HCT116 (cell line): ENCODE measurements around the gene SLC25A45. TPM values are rescaled to one million over a fixed set of nuclear protein-coding genes. Genes with fewer than 3 reads are reported as not detected.

Experiments used
- ATAC-seq: fragments of 200-7000 bp; cut with Tn5 transposase; 2 replicates; pipeline ENCODE4 v1.9.1; 2020; ENCODE audit warnings: mild to moderate bottlenecking, moderate library complexity
- BruUV-seq: library from RNA; stranded (reverse); fragments of 400-500 nt; replicated peaks from 2 replicates; lab custom pipeline; 2021; lab: Mats Ljungman, UMichigan
- CTCF ChIA-PET: fragments of 300-600 bp; sonication (Branson Sonifier 250); formaldehyde crosslinking; loops from one replicate; lab custom pipeline; 2021; ENCODE audit warnings: antibody characterized with exemption; lab: Charles Lee
- POLR2A ChIA-PET: fragments of 300-600, 350-600 bp; sonication (Branson Sonifier 250); formaldehyde crosslinking; loops from one replicate; lab custom pipeline; 2021; ENCODE audit warnings: antibody characterized with exemption; lab: Charles Lee
- RAD21 ChIA-PET, 2 experiments: fragments of 300-600 bp; sonication (Branson Sonifier 250); formaldehyde crosslinking; loops; one replicate each; lab custom pipeline; 2023; ENCODE audit warnings: low total read pairs in 2 of 2; ENCODE audit not compliant: uncharacterized antibody in 2 of 2, unreplicated experiment in 2 of 2, low non-redundant PET in 1 of 2; lab: Charles Lee
- DNase-seq: peaks from one replicate; pipeline ENCODE4 v3.0.0-alpha.2; 2010; ENCODE audit warnings: low read depth, low spot score
- H2AFZ ChIP-seq: fragments of 200-600 bp; shearing (Covaris generic), sonication (generic); 2 replicates; pipeline ENCODE4 v1.6.1; 2017; ENCODE audit warnings: low read depth, mixed run types, mixed read lengths, antibody characterized with exemption, low read length; ENCODE audit not compliant: poor library complexity, severe bottlenecking
- H3K27ac ChIP-seq: 2 replicates; pipeline ENCODE4 v1.5.1; 2012; ENCODE audit warnings: low read depth, low read length
- H3K27me3 ChIP-seq: fragments of 200-600 bp; sonication (generic); 2 replicates; pipeline ENCODE4 v1.6.1; 2016; ENCODE audit warnings: mixed run types, low read length, mixed read lengths; ENCODE audit not compliant: insufficient read depth
- H3K36me3 ChIP-seq, 2 experiments: fragments of 200-500 bp in 1 of 2; fragments of 200-600 bp in 1 of 2; sonication (Bioruptor generic) in 1 of 2; sonication (generic) in 1 of 2; 2 replicates each; pipeline versions ENCODE4 v1.5.1 to v1.6.1; 2014 to 2016; ENCODE audit warnings: low read length in 2 of 2, inconsistent platforms in 1 of 2, mixed read lengths in 1 of 2, mixed run types in 1 of 2; ENCODE audit not compliant: insufficient read depth in 2 of 2, control insufficient read depth in 1 of 2
- H3K4me1 ChIP-seq, 2 experiments: fragments of 200-600 bp in 1 of 2; sonication (generic) in 1 of 2; 2 replicates each; pipeline versions ENCODE4 v1.5.1 to v1.6.1; 2012 to 2017; ENCODE audit warnings: low read length in 2 of 2, inconsistent platforms in 1 of 2, mild to moderate bottlenecking in 1 of 2, mixed read lengths in 1 of 2, mixed run types in 1 of 2, moderate library complexity in 1 of 2; ENCODE audit not compliant: insufficient read depth in 2 of 2, control insufficient read depth in 1 of 2
- H3K4me2 ChIP-seq: fragments of 200-600 bp; sonication (generic); 2 replicates; pipeline ENCODE4 v1.6.1; 2017; ENCODE audit warnings: mixed run types, low read length, mixed read lengths
- H3K4me3 ChIP-seq, 2 experiments: fragments of 200-600 bp in 1 of 2; sonication (generic) in 1 of 2; replicated peaks in 1 of 2; 2 replicates each; pipeline ENCODE4 v1.5.1; 2011 to 2016; ENCODE audit warnings: low read length in 2 of 2, control low read depth in 1 of 2, low read depth in 1 of 2, mild to moderate bottlenecking in 1 of 2, mixed read lengths in 1 of 2, mixed run types in 1 of 2
- H3K79me2 ChIP-seq: fragments of 200-600 bp; sonication (generic); 2 replicates; pipeline ENCODE4 v1.6.1; 2017; ENCODE audit warnings: mild to moderate bottlenecking, mixed run types, low read length, moderate library complexity, mixed read lengths; ENCODE audit not compliant: insufficient read depth
- H3K9ac ChIP-seq: fragments of 200-600 bp; sonication (generic); 2 replicates; pipeline ENCODE4 v1.6.1; 2016; ENCODE audit warnings: low read length, mixed read lengths
- H3K9me2 ChIP-seq: fragments of 200-600 bp; sonication (generic), shearing (Covaris generic); 2 replicates; pipeline ENCODE4 v1.6.1; 2017; ENCODE audit warnings: mixed run types, mild to moderate bottlenecking, moderate library complexity; ENCODE audit not compliant: insufficient read depth
- H3K9me3 ChIP-seq, 2 experiments: fragments of 200-500 bp in 1 of 2; fragments of 200-600 bp in 1 of 2; sonication (Bioruptor generic) in 1 of 2; sonication (generic) in 1 of 2; 2 replicates each; pipeline ENCODE4 v1.6.1; 2014 to 2017; ENCODE audit warnings: low read length in 2 of 2, mixed read lengths in 2 of 2, inconsistent platforms in 1 of 2, low read depth in 1 of 2, mild to moderate bottlenecking in 1 of 2, mixed run types in 1 of 2, moderate library complexity in 1 of 2; ENCODE audit not compliant: control insufficient read depth in 1 of 2, insufficient read depth in 1 of 2
- H4K20me1 ChIP-seq: fragments of 200-600 bp; sonication (generic), shearing (Covaris generic); 2 replicates; pipeline ENCODE4 v1.6.1; 2017; ENCODE audit warnings: mixed run types, mild to moderate bottlenecking, moderate library complexity; ENCODE audit not compliant: insufficient read depth
- ATF3 ChIP-seq: IDR thresholded peaks from 2 replicates; pipeline ENCODE4 v1.6.1; 2012
- CEBPB ChIP-seq: IDR thresholded peaks from 2 replicates; pipeline ENCODE4 v1.6.1; 2012; ENCODE audit warnings: low read depth
- ELF1 ChIP-seq: IDR thresholded peaks from 2 replicates; pipeline ENCODE4 v1.6.1; 2012; ENCODE audit warnings: low read depth, borderline replicate concordance
- EZH2phosphoT487 ChIP-seq: fragments of 200-600 bp; IDR thresholded peaks from 2 replicates; pipeline ENCODE4 v1.6.1; 2018; ENCODE audit warnings: antibody characterized with exemption, borderline replicate concordance
- JUND ChIP-seq: IDR thresholded peaks from 2 replicates; pipeline ENCODE4 v1.6.1; 2012
- POLR2A ChIP-seq: IDR thresholded peaks from 2 replicates; pipeline ENCODE4 v1.7.0; 2011; ENCODE audit warnings: borderline replicate concordance; ENCODE audit not compliant: insufficient read depth, insufficient read length; ENCODE audit errors: extremely low read depth
- POLR2AphosphoS5 ChIP-seq: IDR thresholded peaks from 2 replicates; pipeline ENCODE4 v1.6.1; 2011; ENCODE audit warnings: mild to moderate bottlenecking, low read depth, low read length, moderate library complexity
- RAD21 ChIP-seq: IDR thresholded peaks from 2 replicates; pipeline ENCODE4 v1.6.1; 2012; ENCODE audit warnings: low read depth, mild to moderate bottlenecking
- SIN3A ChIP-seq: IDR thresholded peaks from 2 replicates; pipeline ENCODE4 v1.6.1; 2012; ENCODE audit warnings: low read depth
- SP1 ChIP-seq: IDR thresholded peaks from 2 replicates; pipeline ENCODE4 v1.6.1; 2012; ENCODE audit warnings: low read depth
- YY1 ChIP-seq: IDR thresholded peaks from 2 replicates; pipeline ENCODE4 v1.6.1; 2011; ENCODE audit warnings: low read length, low read depth, moderate library complexity, mild to moderate bottlenecking; ENCODE audit not compliant: insufficient replicate concordance; ENCODE audit errors: extremely low read depth
- ZBTB33 ChIP-seq: IDR thresholded peaks from 2 replicates; pipeline ENCODE4 v1.6.1; 2011; ENCODE audit warnings: mild to moderate bottlenecking, low read length, moderate library complexity; ENCODE audit not compliant: insufficient replicate concordance; ENCODE audit errors: extremely low read depth
- intact Hi-C: fragments of 100-400 bp; cut with micrococcal nuclease; formaldehyde crosslinking; loops from 2 replicates; pipeline ENCODE4 v1.10.0; 2022
- total RNA-seq: library from RNA; stranded (reverse); gene quantifications from one replicate; pipeline ENCODE4 v1.2.1, GENCODE V29; 2021; ENCODE audit not compliant: unreplicated experiment
- TF ChIP-seq, protein P1 (sequence below): IDR thresholded peaks from 2 replicates; pipeline ENCODE4 v1.6.1; 2012; ENCODE audit warnings: low read depth
- TF ChIP-seq, protein P2 (sequence below): IDR thresholded peaks from 2 replicates; pipeline ENCODE4 v1.6.1; 2012

SLC25A45 gene
- total RNA-seq, 1 experiment from 2014 or later = 3.9 TPM

DNA sequence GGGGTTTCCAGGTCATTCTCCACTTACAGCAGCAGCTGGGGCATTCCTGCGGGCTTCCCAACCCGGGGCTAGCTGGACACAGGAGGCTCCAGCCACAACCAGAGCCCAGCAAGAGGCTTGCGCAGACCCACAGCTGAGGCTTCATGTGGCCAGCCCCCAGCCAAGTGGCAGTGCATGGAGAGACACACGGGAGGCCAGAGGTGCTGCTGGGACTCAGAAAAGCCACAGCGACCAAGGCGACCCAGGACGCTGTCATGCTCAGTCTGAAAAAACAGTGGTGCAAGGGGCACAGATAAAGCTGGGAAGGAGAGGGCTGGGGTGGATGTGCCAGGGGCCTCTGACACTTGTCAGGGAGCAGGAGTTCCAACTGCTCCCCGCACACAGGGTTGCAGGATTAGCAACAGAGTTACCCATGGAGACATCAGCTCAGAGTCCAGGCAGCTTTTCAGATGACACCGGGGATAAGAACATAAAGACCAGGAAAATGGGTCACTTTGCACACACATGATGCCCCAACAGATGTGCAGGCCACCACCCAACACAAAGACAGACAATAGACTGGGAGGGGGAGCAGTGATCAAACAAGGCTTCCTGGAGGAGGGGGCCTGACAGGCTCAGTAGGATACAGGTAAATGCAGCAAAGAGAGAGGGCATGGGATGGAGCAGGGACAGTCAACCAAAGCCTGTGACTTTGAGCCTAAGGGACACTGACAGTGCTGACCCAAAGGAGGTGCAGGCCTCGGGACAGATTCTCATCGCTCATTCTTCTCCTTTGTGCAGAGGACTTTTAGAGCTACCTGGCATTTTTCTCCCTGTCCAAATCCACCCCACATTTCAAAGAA lies 33.3 kb upstream of the SLC25A45 start:
- no peak overlapping the region for H3K27ac ChIP-seq
- ChIA-PET CTCF (interaction anchor here (0.7 to 3.9 kb wide), 11 partner anchors 13 to 125 kb away, joined by 3 to 37 read pairs (median 5); no protein-coding TSS in a partner anchor), RAD21 (interaction anchor here (0.8 to 2.4 kb wide), 8 partner anchors 9 to 95 kb away, joined by 3 to 14 read pairs (median 4); no protein-coding TSS in a partner anchor), POLR2A (interaction anchor here (0.9 to 15.5 kb wide), 10 partner anchors 11 to 83 kb away, joined by 3 to 910 read pairs (median 4); partner anchors contain the start of genes MALAT1 and SLC25A45)
- no peaks in the 10 kb centered on the region for H3K9me3 ChIP-seq
- peak overlapping the region; percentile 95 for H3K9ac ChIP-seq
- no TSS peak for BruUV-seq
- peak overlapping the region; percentile 7 to 29; a peak in 1 of 4 replicates for H3K4me3 ChIP-seq
- H3K27me3 ChIP-seq = no peaks in the 10 kb centered on the region
- peak overlapping the region; percentile 49 for H2AFZ ChIP-seq
- intact Hi-C loops = loop anchor here (1.0 kb wide), 3 partner anchors 18 to 95 kb away; no protein-coding TSS in a partner anchor
- no peaks in the 10 kb centered on the region for H3K9me2 ChIP-seq
- H3K36me3 ChIP-seq = peaks cover 0 to 3% of the 10 kb centered on the region in 2 experiments; a peak in 2 of 4 replicates
- peak overlapping the region; percentile 96 for H3K4me2 ChIP-seq
- TF ChIP-seq, protein P1, sequence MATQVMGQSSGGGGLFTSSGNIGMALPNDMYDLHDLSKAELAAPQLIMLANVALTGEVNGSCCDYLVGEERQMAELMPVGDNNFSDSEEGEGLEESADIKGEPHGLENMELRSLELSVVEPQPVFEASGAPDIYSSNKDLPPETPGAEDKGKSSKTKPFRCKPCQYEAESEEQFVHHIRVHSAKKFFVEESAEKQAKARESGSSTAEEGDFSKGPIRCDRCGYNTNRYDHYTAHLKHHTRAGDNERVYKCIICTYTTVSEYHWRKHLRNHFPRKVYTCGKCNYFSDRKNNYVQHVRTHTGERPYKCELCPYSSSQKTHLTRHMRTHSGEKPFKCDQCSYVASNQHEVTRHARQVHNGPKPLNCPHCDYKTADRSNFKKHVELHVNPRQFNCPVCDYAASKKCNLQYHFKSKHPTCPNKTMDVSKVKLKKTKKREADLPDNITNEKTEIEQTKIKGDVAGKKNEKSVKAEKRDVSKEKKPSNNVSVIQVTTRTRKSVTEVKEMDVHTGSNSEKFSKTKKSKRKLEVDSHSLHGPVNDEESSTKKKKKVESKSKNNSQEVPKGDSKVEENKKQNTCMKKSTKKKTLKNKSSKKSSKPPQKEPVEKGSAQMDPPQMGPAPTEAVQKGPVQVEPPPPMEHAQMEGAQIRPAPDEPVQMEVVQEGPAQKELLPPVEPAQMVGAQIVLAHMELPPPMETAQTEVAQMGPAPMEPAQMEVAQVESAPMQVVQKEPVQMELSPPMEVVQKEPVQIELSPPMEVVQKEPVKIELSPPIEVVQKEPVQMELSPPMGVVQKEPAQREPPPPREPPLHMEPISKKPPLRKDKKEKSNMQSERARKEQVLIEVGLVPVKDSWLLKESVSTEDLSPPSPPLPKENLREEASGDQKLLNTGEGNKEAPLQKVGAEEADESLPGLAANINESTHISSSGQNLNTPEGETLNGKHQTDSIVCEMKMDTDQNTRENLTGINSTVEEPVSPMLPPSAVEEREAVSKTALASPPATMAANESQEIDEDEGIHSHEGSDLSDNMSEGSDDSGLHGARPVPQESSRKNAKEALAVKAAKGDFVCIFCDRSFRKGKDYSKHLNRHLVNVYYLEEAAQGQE = no peak
- TF ChIP-seq POLR2A (no peak), JUND (no peak), YY1 (no peak), RAD21 (no peak), EZH2phosphoT487 (no peak), CEBPB (no peak), POLR2AphosphoS5 (no peak; the same call in 1 of the 2 replicates), SP1 (no peak), ZBTB33 (no peak), ELF1 (no peak), ATF3 (no peak), SIN3A (no peak)
- TF ChIP-seq, protein P2, sequence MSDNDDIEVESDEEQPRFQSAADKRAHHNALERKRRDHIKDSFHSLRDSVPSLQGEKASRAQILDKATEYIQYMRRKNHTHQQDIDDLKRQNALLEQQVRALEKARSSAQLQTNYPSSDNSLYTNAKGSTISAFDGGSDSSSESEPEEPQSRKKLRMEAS = no peak
- TF ChIP-seq, all 23 proteins: peak for 0
- ATAC-seq (no peak), DNase-seq (no peak)
- no peaks in the 10 kb centered on the region for H4K20me1 ChIP-seq
- H3K4me1 ChIP-seq = peaks cover 41 to 52% of the 10 kb centered on the region in 2 experiments
- H3K79me2 ChIP-seq = peaks cover 5% of the 10 kb centered on the region
